ENCODE results near the gene RENBP. TPM values are rescaled to one million over a fixed set of nuclear protein-coding genes. Genes with fewer than 3 reads are reported as not detected.

The RENBP gene
- total RNA-seq, 2 experiments from 2014 or later, result 2.8 to 6.2 TPM

DNA sequence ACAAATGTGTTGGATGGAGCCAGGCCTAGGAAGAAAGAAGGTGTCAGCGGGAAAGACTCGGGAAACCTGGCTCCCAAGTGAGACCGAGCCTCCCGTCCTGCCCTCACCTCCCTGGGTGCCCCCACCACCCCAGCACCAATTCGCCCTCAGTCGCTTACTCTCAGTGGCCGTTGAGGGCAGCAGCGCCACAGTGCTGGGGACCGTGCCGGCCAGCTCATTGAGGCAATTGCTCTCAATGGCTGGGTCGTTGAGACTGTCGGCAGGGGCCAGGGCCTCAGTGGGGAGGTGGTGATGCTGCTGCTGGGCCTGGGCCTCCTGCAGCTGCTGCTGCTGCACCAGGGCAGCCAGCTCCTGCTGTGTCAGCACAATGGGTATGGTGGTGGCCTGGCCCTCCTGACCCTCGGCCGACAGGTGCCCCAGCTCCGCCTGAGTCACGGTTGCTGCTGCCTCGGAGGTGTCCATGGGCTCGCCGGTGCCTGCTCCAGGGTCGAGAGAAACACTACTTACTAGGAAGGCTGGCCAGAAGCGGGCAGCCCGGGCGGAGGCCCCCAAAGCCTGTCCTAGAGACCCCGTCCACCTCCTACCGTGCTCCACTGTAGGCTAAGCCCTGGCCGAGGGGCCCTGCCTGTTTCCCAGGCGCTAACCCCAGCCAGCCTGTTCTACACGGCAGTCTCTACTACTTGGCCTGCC lies 7.4 kb upstream of the RENBP start:
- H3K9me2 ChIP-seq (ENCODE audit: insufficient read depth, low read length), result no peaks in the 10 kb centered on the region
- H3K4me1 ChIP-seq (ENCODE audit: insufficient read depth, low read length, poor library complexity, severe bottlenecking), result peaks cover 4% of the 10 kb centered on the region
- ChIA-PET POLR2A (interaction anchor here (0.5 kb wide), 1 partner anchor 577 kb away, joined by 3 read pairs; no protein-coding TSS in a partner anchor), CTCF (ENCODE audit: unreplicated experiment) (no interaction called here)
- no peak overlapping the region for H3K27ac ChIP-seq (ENCODE audit: low read depth, low read length, poor library complexity, severe bottlenecking)
- no peak overlapping the region for H3K4me3 ChIP-seq (ENCODE audit: low read depth, low read length, poor library complexity, severe bottlenecking)
- no peak for TF ChIP-seq EZH2phosphoT487 (IDR thresholded peaks at IDR 0.05; ENCODE audit: borderline replicate concordance, low read depth, low read length)
- TF ChIP-seq, protein P1, sequence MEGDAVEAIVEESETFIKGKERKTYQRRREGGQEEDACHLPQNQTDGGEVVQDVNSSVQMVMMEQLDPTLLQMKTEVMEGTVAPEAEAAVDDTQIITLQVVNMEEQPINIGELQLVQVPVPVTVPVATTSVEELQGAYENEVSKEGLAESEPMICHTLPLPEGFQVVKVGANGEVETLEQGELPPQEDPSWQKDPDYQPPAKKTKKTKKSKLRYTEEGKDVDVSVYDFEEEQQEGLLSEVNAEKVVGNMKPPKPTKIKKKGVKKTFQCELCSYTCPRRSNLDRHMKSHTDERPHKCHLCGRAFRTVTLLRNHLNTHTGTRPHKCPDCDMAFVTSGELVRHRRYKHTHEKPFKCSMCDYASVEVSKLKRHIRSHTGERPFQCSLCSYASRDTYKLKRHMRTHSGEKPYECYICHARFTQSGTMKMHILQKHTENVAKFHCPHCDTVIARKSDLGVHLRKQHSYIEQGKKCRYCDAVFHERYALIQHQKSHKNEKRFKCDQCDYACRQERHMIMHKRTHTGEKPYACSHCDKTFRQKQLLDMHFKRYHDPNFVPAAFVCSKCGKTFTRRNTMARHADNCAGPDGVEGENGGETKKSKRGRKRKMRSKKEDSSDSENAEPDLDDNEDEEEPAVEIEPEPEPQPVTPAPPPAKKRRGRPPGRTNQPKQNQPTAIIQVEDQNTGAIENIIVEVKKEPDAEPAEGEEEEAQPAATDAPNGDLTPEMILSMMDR (conservative IDR thresholded peaks at IDR 0.05; ENCODE audit: low read length), result no peak
- H3K36me3 ChIP-seq (ENCODE audit: insufficient read depth, low read length), result peaks cover 94% of the 10 kb centered on the region
- BruUV-seq (replicated peaks), result no TSS peak
- H3K79me2 ChIP-seq (ENCODE audit: insufficient read depth, low read depth, low read length), result no peaks in the 10 kb centered on the region
- H3K4me2 ChIP-seq (ENCODE audit: low read length), result no peak overlapping the region
- H3K9me3 ChIP-seq (ENCODE audit: low read length), result no peaks in the 10 kb centered on the region
- intact Hi-C loops (cut with micrococcal nuclease; ENCODE audit: unreplicated experiment), result loop anchor here (1.0 kb wide), 1 partner anchor 28 kb away; no protein-coding TSS in a partner anchor
- no peaks in the 10 kb centered on the region for H4K20me1 ChIP-seq (ENCODE audit: insufficient read depth, low read length)
- no peak overlapping the region for H2AFZ ChIP-seq (ENCODE audit: low read length)
- no peak for DNase-seq (ENCODE audit: low spot score)

DNA sequence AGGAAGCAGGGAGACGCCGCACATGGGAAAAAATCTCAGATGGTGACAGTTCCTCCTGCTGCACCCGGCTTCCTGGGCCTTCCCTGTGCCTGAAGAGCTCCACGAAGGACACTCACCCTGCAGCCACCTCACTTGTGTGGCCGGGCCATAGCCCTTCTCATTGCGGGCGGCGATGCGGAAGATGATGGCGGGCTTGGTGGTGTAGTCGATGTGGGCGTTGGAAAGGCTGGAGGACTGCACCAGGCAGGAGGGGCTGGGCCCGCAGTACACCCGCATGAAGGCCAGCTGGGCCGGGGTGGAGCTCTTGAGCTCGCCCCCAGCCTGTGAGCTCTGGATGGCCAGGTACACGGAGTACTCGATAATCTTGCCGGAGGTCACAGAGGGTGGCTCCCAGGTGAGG lies 5.7 kb upstream of the RENBP start:
- intact Hi-C loops (cut with micrococcal nuclease; ENCODE audit: unreplicated experiment), result no loop called here
- CTCF ChIA-PET (ENCODE audit: unreplicated experiment), result no interaction called here

More for the DNA sequence above, 5.7 kb upstream of the RENBP start:
- no peaks in the 10 kb centered on the region for H3K9me3 ChIP-seq (ENCODE audit: low read length)
- H3K9me2 ChIP-seq (ENCODE audit: insufficient read depth, low read length), result no peaks in the 10 kb centered on the region
- no peak overlapping the region for H3K4me2 ChIP-seq (ENCODE audit: low read length)
- DNase-seq (ENCODE audit: low spot score), result no peak
- H3K4me1 ChIP-seq (ENCODE audit: insufficient read depth, low read length, poor library complexity, severe bottlenecking), result peaks cover 5% of the 10 kb centered on the region
- H4K20me1 ChIP-seq (ENCODE audit: insufficient read depth, low read length), result no peaks in the 10 kb centered on the region
- POLR2A ChIA-PET, result no interaction called here
- no peaks in the 10 kb centered on the region for H3K79me2 ChIP-seq (ENCODE audit: insufficient read depth, low read depth, low read length)
- no peak overlapping the region for H3K27ac ChIP-seq (ENCODE audit: low read depth, low read length, poor library complexity, severe bottlenecking)
- H3K36me3 ChIP-seq (ENCODE audit: insufficient read depth, low read length), result peaks cover 87% of the 10 kb centered on the region
- H3K4me3 ChIP-seq (ENCODE audit: low read depth, low read length, poor library complexity, severe bottlenecking), result no peak overlapping the region
- no peak overlapping the region for H2AFZ ChIP-seq (ENCODE audit: low read length)
- BruUV-seq (replicated peaks), result no TSS peak
- TF ChIP-seq, protein P1 (conservative IDR thresholded peaks at IDR 0.05; ENCODE audit: low read length), result no peak
- no peak for TF ChIP-seq EZH2phosphoT487 (IDR thresholded peaks at IDR 0.05; ENCODE audit: borderline replicate concordance, low read depth, low read length)
